ENCODE data around the gene CD2BP2.
"Not testable (repeated sequence)": the region's sequence is repeated elsewhere in the genome, so short reads cannot be mapped to it uniquely, and the experiment has no call there.

GRCh38 chr16:30337964-30338357, 17.1 kb downstream of the CD2BP2 start:
- TF ChIP-seq CTCF (conservative IDR thresholded peaks at IDR 0.05 in 1 of 2, IDR thresholded peaks at IDR 0.05 in 1 of 2; ENCODE audit: low read depth in 1 of 2, low read length in 2 of 2); EZH2 (IDR thresholded peaks at IDR 0.05; ENCODE audit: low read length, missing control alignments): not testable (repeated sequence)
